ENCODE results near the gene NEK2. TPM values are rescaled to one million over a fixed set of nuclear protein-coding genes. Genes with fewer than 3 reads are reported as not detected.
A peak's percentile ranks its signal among the peaks of the same experiment; 100 is the strongest.

Gene NEK2
- total and polyA plus RNA-seq, 2 of the 13 experiments (the other 11 are each of a cell fraction or from before 2014, with no cell fraction given), result 10.9 to 40.8 TPM

DNA sequence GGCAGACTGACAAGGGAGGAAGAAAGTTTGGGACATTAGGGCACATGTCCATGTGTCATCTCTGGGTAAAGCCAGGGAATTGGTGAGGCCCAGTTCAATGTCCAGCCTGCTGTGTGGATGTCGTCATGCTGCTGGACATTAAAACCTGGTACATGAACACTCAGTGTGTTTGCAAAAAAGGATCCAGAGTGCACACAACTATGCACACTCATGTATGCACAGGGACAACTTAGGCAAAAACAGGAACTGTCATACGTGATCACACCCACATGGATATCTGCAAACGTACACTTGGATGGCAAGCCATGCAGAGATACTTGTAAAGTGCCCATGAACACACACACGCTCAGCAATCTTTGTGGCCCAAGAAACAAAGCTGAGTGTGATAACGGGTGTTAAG is 47.9 kb upstream of the NEK2 start (continued):
- TF ChIP-seq, protein P1, sequence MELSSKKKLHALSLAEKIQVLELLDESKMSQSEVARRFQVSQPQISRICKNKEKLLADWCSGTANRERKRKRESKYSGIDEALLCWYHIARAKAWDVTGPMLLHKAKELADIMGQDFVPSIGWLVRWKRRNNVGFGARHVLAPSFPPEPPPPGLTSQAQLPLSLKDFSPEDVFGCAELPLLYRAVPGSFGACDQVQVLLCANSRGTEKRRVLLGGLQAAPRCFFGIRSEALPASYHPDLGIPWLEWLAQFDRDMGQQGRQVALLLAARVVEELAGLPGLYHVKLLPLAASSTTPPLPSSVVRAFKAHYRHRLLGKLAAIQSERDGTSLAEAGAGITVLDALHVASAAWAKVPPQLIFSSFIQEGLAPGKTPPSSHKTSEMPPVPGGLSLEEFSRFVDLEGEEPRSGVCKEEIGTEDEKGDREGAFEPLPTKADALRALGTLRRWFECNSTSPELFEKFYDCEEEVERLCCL (CRISPR knock-in tag; IDR thresholded peaks at IDR 0.05; ENCODE audit: borderline replicate concordance), result no peak
- TF ChIP-seq, protein P2, sequence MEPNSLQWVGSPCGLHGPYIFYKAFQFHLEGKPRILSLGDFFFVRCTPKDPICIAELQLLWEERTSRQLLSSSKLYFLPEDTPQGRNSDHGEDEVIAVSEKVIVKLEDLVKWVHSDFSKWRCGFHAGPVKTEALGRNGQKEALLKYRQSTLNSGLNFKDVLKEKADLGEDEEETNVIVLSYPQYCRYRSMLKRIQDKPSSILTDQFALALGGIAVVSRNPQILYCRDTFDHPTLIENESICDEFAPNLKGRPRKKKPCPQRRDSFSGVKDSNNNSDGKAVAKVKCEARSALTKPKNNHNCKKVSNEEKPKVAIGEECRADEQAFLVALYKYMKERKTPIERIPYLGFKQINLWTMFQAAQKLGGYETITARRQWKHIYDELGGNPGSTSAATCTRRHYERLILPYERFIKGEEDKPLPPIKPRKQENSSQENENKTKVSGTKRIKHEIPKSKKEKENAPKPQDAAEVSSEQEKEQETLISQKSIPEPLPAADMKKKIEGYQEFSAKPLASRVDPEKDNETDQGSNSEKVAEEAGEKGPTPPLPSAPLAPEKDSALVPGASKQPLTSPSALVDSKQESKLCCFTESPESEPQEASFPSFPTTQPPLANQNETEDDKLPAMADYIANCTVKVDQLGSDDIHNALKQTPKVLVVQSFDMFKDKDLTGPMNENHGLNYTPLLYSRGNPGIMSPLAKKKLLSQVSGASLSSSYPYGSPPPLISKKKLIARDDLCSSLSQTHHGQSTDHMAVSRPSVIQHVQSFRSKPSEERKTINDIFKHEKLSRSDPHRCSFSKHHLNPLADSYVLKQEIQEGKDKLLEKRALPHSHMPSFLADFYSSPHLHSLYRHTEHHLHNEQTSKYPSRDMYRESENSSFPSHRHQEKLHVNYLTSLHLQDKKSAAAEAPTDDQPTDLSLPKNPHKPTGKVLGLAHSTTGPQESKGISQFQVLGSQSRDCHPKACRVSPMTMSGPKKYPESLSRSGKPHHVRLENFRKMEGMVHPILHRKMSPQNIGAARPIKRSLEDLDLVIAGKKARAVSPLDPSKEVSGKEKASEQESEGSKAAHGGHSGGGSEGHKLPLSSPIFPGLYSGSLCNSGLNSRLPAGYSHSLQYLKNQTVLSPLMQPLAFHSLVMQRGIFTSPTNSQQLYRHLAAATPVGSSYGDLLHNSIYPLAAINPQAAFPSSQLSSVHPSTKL (CRISPR knock-in tag; IDR thresholded peaks at IDR 0.05), result peak; percentile 29; the same call in 1 of the 2 replicates
- TF ChIP-seq MED1 (CRISPR knock-in tag; IDR thresholded peaks at IDR 0.05) (peak; percentile 53), ZNF274 (CRISPR knock-in tag; IDR thresholded peaks at IDR 0.05) (no peak), HDAC1 (CRISPR knock-in tag; IDR thresholded peaks at IDR 0.05) (peak; percentile 16; the same call in 1 of the 2 replicates), THAP11 (CRISPR knock-in tag; IDR thresholded peaks at IDR 0.05) (no peak), ZNF891 (CRISPR knock-in tag; IDR thresholded peaks at IDR 0.05) (no peak), ZNF207 (IDR thresholded peaks at IDR 0.05; ENCODE audit: borderline replicate concordance) (no peak), MIER3 (CRISPR knock-in tag; IDR thresholded peaks at IDR 0.05; ENCODE audit: borderline replicate concordance) (no peak), HOXA3 (CRISPR knock-in tag; IDR thresholded peaks at IDR 0.05) (peak; percentile 47; the same call in 1 of the 2 replicates), FOSL2 (CRISPR knock-in tag; IDR thresholded peaks at IDR 0.05) (peak; percentile 72), KDM5B (CRISPR knock-in tag; IDR thresholded peaks at IDR 0.05; ENCODE audit: borderline replicate concordance) (no peak), JUNB (CRISPR knock-in tag; IDR thresholded peaks at IDR 0.05; ENCODE audit: borderline replicate concordance) (no peak), SAP130 (CRISPR knock-in tag; IDR thresholded peaks at IDR 0.05; ENCODE audit: low read depth) (peak; percentile 78), TCF7L2 (IDR thresholded peaks at IDR 0.05; ENCODE audit: low read depth, low read length) (no peak), ISL2 (CRISPR knock-in tag; IDR thresholded peaks at IDR 0.05) (0 out of 2 replicates have a peak, but pooled peaks have one; percentile 31), ZFY (CRISPR knock-in tag; IDR thresholded peaks at IDR 0.05) (peak; percentile 30; the same call in 1 of the 2 replicates), FOXA1 (IDR thresholded peaks at IDR 0.05) (no peak), FOXA1 (CRISPR knock-in tag; IDR thresholded peaks at IDR 0.05) (0 out of 2 replicates have a peak, but pooled peaks have one; percentile 12), MED13 (CRISPR knock-in tag; IDR thresholded peaks at IDR 0.05) (no peak), ZNF746 (CRISPR knock-in tag; IDR thresholded peaks at IDR 0.05) (peak; percentile 44; the same call in 1 of the 2 replicates), REL (CRISPR knock-in tag; conservative IDR thresholded peaks at IDR 0.05) (no peak)
- TF ChIP-seq, protein P3, sequence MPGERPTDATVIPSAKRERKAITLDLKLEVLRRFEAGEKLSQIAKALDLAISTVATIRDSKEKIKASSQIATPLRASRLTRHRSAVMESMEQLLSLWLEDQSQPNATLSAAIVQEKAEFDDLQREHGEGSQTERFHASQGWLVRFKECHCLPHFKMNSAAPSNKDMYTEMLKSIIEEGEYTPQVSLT (CRISPR knock-in tag; IDR thresholded peaks at IDR 0.05; ENCODE audit: borderline replicate concordance, low read depth), result no peak
- TF ChIP-seq, protein P4, sequence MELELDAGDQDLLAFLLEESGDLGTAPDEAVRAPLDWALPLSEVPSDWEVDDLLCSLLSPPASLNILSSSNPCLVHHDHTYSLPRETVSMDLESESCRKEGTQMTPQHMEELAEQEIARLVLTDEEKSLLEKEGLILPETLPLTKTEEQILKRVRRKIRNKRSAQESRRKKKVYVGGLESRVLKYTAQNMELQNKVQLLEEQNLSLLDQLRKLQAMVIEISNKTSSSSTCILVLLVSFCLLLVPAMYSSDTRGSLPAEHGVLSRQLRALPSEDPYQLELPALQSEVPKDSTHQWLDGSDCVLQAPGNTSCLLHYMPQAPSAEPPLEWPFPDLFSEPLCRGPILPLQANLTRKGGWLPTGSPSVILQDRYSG (CRISPR knock-in tag; IDR thresholded peaks at IDR 0.05), result no peak
- TF ChIP-seq, protein P5, sequence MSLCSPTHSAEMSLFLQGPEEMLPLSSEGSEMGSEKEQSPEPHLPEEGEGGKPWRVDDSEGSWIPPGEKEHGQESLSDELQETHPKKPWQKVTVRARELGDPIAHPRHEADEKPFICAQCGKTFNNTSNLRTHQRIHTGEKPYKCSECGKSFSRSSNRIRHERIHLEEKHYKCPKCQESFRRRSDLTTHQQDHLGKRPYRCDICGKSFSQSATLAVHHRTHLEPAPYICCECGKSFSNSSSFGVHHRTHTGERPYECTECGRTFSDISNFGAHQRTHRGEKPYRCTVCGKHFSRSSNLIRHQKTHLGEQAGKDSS (CRISPR knock-in tag; IDR thresholded peaks at IDR 0.05; ENCODE audit: borderline replicate concordance, low read depth), result no peak
- TF ChIP-seq, protein P6, sequence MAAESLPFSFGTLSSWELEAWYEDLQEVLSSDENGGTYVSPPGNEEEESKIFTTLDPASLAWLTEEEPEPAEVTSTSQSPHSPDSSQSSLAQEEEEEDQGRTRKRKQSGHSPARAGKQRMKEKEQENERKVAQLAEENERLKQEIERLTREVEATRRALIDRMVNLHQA (CRISPR knock-in tag; IDR thresholded peaks at IDR 0.05), result no peak

Measured in HepG2 (cell line).